Measurements from ENCODE around the gene PCCA.

GRCh38 chr13:100229603-100230002 is 140.7 kb downstream of the PCCA start:
- no peak for TF ChIP-seq CTCF (conservative IDR thresholded peaks at IDR 0.05 in 1 of 2, IDR thresholded peaks at IDR 0.05 in 1 of 2; ENCODE audit: low read depth in 1 of 2, low read length in 2 of 2)
- no peak for TF ChIP-seq EZH2 (IDR thresholded peaks at IDR 0.05; ENCODE audit: low read length, missing control alignments)
